Activated T-cell treated with anti-CD3 and anti-CD28 coated beads, Interleukin-2, amount 50 U/mL, for 4 hours (primary cell): ENCODE results near the gene CARM1. TPM values are rescaled to one million over a fixed set of nuclear protein-coding genes. Genes with fewer than 3 reads are reported as not detected.
"Not testable (repeated sequence)": the region's sequence is repeated elsewhere in the genome, so short reads cannot be mapped to it uniquely, and the experiment has no call there.

Experiments used
- ATAC-seq, 2 donors: fragments of 200-7000 bp; cut with Tn5 transposase; one replicate each; pipeline ENCODE4 v1.10.0; 2021
- DNase-seq: peaks from one replicate; pipeline ENCODE4 v3.0.0-alpha.2; 2020
- H3K27me3 Mint-ChIP-seq: one replicate; pipeline ENCODE4 v1.8.0; 2021; ENCODE audit warnings: low read depth, mixed read lengths
- H3K36me3 Mint-ChIP-seq: one replicate; pipeline ENCODE4 v1.8.0; 2022; ENCODE audit warnings: mixed read lengths; ENCODE audit not compliant: insufficient read depth
- H3K4me1 Mint-ChIP-seq: one replicate; pipeline ENCODE4 v1.8.0; 2021; ENCODE audit warnings: low read depth, mixed read lengths
- H3K4me3 Mint-ChIP-seq: one replicate; pipeline ENCODE4 v1.8.0; 2021; ENCODE audit warnings: mild to moderate bottlenecking, moderate library complexity, mixed read lengths
- H3K9me3 Mint-ChIP-seq: one replicate; pipeline ENCODE4 v1.8.0; 2021; ENCODE audit warnings: mixed read lengths
- total RNA-seq, 3 donors: library from RNA; stranded (reverse); gene quantifications; one replicate each; pipeline ENCODE4 v1.2.1, GENCODE V29; 2021

Gene CARM1
- total RNA-seq, 3 donors from 2014 or later: 74.2 to 86.7 (median 75.5) TPM

DNA sequence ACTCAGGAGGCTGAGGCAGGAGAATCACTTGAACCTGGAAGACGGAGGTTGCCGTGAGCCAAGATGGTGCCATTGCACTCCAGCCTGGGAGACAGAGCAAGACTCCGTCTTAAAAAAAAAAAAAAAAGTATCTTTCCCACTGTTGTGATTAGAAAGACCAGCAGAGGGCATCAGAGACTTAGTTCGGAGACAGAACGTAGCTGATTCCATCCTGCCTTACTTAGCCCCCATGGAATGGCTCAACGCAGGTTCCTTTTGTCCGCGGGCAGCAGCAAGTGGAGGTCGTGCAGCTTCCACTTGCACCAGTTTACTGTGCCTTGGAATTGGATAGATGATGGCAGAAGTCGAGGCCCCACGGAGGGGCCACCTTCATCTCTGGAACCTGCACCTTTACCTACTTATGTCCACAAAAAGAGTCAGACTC lies 65.3 kb downstream of the CARM1 start:
- Mint-ChIP-seq H3K9me3 (no peaks in the 10 kb centered on the region), H3K4me3 (no peak overlapping the region)

DNA sequence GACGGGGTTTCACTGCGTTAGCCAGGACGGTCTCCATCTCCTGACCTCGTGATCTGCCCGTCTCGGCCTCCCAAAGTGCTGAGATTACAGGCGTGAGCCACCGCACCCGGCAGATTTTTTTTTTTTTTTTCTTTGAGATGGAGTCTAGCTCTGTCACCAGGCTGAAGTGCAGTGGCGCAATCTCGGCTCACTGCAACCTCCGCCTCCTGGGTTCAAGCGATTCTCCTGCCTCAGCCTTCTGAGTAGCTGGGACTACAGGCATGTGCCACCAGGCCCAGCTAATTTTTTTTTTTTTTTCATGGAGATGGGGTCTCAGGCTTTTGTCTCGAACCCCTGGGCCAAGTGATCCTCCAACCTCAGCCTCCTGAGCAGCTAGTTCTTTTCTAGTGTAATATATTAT lies 70.3 kb downstream of the CARM1 start:
- H3K9me3 Mint-ChIP-seq, DNase-seq, H3K4me3 Mint-ChIP-seq, H3K36me3 Mint-ChIP-seq, ATAC-seq, H3K4me1 Mint-ChIP-seq, H3K27me3 Mint-ChIP-seq: not testable (repeated sequence)

More for the DNA sequence above, 65.3 kb downstream of the CARM1 start:
- DNase-seq (no peak), ATAC-seq (peak; percentile 73 to 89)
- peaks cover 6% of the 10 kb centered on the region for H3K4me1 Mint-ChIP-seq
- H3K36me3 Mint-ChIP-seq: peaks cover 2% of the 10 kb centered on the region
- no peaks in the 10 kb centered on the region for H3K27me3 Mint-ChIP-seq

DNA sequence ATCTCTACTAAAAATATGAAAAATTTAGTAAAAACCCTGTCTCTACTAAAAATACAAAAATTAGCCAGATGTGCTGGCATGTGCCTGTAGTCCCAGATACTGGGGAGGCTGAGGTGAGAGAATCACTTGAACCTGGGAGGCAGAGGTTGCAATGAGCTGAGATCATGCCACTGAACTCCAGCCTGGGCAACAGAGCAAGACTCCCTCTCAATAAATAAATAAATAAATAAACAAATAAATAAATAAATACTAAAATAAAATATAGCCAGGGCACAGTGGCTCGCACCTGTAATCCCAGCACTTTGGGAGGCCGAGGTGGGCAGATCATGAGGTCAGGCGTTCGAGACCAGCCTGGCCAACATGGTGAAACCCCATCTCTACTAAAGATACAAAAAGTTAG lies 72.1 kb downstream of the CARM1 start:
- H3K4me1 Mint-ChIP-seq, H3K4me3 Mint-ChIP-seq, H3K36me3 Mint-ChIP-seq, ATAC-seq, H3K9me3 Mint-ChIP-seq, H3K27me3 Mint-ChIP-seq, DNase-seq: not testable (repeated sequence)

DNA sequence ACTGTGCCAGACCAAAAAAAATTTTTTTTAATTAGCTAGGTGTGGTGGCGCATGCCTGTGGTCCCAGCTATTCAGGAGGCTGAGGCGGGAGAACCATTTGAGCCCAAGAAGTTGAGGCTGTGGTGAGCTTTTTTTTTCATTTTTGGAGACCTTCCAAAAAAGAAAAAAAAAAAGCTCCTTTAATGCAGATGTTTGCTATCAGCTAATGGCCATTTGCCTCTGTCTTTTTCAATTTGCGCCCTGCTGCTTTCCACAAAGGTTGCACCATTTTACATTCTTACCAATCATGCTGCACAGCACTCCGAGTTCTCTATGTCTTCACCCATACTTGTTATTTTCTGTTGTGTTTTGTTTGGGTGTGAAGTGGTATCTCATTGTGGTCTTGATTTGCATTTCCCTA lies 73.9 kb downstream of the CARM1 start:
- no peak for ATAC-seq
- peaks cover 6% of the 10 kb centered on the region for H3K4me1 Mint-ChIP-seq
- no peaks in the 10 kb centered on the region for H3K36me3 Mint-ChIP-seq

DNA sequence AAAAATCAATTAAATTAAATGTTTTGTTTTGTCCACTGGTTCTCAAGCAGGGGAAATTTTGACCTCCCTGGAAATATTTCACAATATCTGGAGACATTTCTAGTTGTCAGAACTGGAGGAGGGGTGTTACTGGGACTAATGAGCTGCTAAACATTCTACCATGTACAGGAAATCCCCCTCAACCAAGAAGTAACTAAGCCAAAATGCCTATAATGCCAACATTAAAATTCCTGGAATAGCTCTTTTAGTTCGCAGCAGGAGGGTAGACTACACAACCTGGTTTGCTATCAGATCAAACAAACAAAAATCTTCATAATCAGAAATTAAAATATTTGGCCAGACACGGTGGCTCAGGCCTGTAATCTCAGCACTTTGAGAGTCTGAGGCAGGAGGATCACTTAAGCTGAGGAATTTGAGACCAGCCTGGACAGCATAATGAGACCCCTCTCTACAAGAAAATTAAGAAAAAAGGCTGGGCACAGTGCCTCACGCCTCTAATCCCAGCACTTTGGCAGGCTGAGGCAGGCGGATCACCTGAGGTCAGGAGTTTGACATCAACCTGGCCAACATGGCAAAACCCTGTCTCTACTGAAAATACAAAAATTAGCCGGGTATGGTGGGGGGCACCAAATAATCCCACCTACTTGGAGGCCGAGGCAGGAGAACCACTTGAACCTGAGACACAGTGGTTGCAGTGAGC lies 75.8 kb downstream of the CARM1 start:
- no peaks in the 10 kb centered on the region for H3K36me3 Mint-ChIP-seq
- ATAC-seq: no peak
- no peaks in the 10 kb centered on the region for H3K9me3 Mint-ChIP-seq
- H3K4me3 Mint-ChIP-seq: no peak overlapping the region
- peaks cover 3% of the 10 kb centered on the region for H3K4me1 Mint-ChIP-seq
- no peak for DNase-seq
- H3K27me3 Mint-ChIP-seq: no peaks in the 10 kb centered on the region

More for the DNA sequence above, 73.9 kb downstream of the CARM1 start:
- Mint-ChIP-seq H3K4me3 (no peak overlapping the region), H3K27me3 (no peaks in the 10 kb centered on the region), H3K9me3 (no peaks in the 10 kb centered on the region)
- DNase-seq: no peak

DNA sequence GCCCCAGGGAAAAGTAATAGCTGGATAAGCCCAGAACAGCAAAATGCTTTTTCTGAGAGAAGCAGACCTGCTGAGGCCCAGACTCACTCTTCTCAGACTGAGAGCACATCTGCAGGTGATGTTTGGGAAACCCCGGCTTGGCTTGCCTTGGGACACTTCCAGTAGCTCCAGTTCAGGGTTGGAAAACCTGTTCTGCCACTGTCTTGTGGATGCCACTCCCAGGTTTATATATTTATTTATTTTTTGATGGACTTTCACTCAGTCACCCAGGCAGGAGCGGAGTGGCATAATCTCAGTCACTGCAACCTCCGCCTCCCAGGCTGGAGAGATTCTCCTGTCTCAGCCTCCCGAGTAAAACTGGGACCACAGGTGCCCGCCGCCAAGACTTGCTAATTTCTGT lies 81.5 kb downstream of the CARM1 start:
- DNase-seq: no peak
- Mint-ChIP-seq H3K36me3 (no peaks in the 10 kb centered on the region), H3K9me3 (no peaks in the 10 kb centered on the region), H3K27me3 (no peaks in the 10 kb centered on the region), H3K4me3 (no peak overlapping the region), H3K4me1 (no peaks in the 10 kb centered on the region)
- no peak for ATAC-seq

DNA sequence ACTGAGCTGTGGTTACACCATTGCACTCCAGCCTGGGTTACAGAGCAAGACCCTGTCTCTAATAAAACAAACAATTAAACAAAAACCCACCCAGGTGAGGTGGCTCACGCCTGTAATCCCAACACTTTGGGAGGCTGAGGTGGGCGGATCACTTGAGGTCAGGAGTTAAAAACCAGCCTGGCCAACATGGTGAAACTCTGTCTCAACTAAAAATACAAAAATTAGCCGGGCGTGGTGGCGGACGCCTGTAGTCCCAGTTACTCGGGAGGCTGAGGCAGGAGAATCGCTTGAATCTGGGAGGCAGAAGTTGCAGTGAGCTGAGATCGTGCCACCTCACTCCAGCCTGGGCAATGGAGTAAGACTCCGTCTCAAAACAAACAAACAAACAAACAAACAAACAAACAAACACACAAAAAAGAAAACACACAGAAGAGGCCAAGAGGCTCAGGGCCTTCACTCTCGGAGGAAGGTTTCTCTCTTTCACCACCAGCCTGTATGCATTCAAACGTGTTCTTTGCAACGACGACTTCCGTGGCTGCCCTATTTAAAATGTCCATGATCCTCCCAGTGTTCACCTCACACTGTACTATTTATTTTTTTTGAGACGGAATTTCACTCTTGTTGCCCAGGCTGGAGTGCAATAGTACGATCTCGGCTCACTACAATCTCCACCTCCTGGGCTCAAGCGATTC lies 88.1 kb downstream of the CARM1 start:
- DNase-seq, H3K9me3 Mint-ChIP-seq, H3K27me3 Mint-ChIP-seq, ATAC-seq, H3K36me3 Mint-ChIP-seq: not testable (repeated sequence)
- Mint-ChIP-seq H3K4me1 (peaks cover 29% of the 10 kb centered on the region), H3K4me3 (peak overlapping the region; percentile 85)

DNA sequence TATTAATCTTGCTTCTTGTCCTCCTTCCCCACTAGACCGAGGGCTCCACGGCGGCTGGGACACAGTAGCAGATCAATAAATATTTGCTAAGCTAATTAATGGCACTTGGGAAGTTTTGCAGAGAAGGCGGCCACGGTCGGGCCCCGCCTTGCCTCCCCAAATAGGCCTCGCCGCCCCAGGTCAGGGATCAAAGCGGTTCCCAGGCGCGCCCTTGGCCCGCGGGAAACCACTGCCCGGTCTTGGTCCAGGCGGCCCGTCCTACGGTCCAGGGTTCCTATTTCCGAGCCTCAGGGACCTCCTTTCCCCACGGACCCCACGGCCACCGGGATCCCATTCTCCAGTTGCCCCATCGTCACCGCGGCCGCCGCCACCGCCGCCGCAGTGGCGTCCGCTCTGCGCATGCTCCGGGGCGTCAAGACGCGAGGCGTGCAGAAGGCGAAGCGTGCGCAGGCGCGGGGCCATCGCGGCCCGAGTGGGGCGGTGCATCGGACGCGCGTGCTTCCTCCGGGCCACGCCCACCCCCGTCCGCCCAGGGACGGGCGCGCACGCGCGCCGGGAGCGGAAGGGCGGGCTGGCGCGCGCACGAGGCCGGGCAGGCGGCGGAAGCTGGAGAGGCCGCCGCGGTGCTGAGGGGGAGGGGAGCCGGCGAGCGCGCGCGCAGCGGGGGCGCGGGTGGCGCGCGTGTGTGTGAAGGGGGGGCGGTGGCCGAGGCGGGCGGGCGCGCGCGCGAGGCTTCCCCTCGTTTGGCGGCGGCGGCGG lies 89.1 kb downstream of the CARM1 start, which contains the start of gene SMARCA4:
SMARCA4 (plus strand) TSS at position 717 of the 759 bp plus-strand sequence. CDS start 23,122 bp downstream, outside the sequence.
- peak; percentile 98 for DNase-seq
- Mint-ChIP-seq H3K4me1 (peaks cover 37% of the 10 kb centered on the region), H3K36me3 (no peaks in the 10 kb centered on the region), H3K9me3 (no peaks in the 10 kb centered on the region), H3K4me3 (peak within 1 kb of the TSS; percentile 94), H3K27me3 (no peaks in the 10 kb centered on the region)
- ATAC-seq: peak; percentile 77 to 82

DNA sequence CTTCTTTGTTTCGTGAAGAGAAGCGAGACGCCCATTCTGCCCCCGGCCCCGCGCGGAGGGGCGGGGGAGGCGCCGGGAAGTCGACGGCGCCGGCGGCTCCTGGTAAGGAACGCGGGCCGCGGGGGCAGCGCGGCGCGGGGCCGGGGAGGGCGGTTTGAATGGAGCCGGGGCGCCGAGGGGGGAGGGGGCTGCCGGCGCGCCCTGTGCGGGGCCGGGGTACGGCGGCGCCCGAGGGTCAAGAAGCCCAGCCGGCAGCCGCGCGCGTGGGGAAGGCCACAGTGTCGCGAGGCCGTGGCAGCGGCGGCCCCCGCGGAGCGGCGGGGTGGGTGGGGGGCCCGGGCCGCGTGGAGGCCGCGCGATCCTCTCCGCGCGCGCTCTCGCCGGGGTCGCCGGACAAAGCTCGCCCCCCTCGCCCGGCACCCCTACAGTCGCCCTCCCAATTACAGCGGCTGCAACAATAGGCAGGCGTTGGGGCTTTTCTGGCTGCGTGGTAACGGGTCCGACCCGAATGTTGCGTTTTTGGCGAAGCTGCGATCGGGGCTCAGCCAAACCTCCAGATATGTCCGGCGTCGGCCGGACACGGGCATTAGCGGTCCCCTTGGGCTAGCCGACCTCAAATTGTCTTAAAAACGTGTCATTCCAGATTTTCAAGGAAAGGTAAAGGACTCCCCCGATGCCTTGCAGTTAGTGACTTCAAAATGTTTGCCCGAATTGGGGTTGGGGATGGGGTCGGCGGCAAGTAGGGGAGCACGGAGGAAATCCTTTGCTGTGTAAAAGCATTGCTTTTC lies 89.9 kb downstream of the CARM1 start:
- peak; percentile 47 to 49 for ATAC-seq
- no peaks in the 10 kb centered on the region for H3K36me3 Mint-ChIP-seq
- H3K4me3 Mint-ChIP-seq: peak overlapping the region; percentile 94
- H3K9me3 Mint-ChIP-seq: no peaks in the 10 kb centered on the region
- no peaks in the 10 kb centered on the region for H3K27me3 Mint-ChIP-seq
- H3K4me1 Mint-ChIP-seq: peaks cover 39% of the 10 kb centered on the region
- DNase-seq: no peak

DNA sequence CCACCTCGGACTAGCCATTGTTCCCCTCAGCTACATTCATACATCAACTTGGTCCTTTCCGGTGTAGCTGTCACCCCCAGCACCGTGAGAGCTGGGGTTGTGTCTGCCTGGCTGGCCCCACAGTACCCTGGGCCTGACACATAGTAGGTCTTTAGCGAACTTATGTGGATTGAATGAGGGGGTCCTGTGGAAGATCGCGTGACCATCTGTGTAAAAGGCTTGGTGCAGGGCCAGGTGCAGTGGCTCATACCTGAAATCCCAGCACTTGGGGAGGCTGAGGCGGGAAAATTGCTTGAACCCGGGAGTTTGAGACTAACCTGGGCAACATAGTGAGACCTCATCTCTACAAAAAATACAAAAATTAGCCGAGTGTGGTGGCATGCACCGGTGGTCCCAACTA lies 91.5 kb downstream of the CARM1 start:
- H3K4me1 Mint-ChIP-seq: peaks cover 43% of the 10 kb centered on the region
- DNase-seq: no peak
- H3K9me3 Mint-ChIP-seq: no peaks in the 10 kb centered on the region

DNA sequence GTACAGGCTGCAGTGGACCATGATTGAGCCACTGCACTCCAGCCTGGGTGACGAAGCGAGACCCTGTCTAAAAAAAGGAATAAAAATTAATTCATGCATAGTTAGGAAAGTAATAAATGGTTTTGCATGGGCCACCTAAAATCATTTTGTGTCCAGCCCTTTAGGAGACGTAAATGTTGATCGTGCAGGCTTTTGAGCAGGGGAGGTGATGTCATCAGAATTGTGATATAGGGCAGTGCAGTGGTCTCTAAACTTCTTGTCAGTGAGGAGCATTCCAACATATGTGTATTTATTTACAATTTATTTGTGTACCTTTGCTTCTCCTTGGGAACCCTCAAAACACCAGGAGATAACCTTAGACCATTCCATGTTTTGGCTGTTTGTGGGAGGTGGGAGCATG lies 92.5 kb downstream of the CARM1 start:
- DNase-seq (no peak), ATAC-seq (no peak)
- no peaks in the 10 kb centered on the region for H3K27me3 Mint-ChIP-seq
- peak overlapping the region; percentile 71 for H3K4me3 Mint-ChIP-seq
- no peaks in the 10 kb centered on the region for H3K9me3 Mint-ChIP-seq
- H3K36me3 Mint-ChIP-seq: no peaks in the 10 kb centered on the region
- H3K4me1 Mint-ChIP-seq: peaks cover 52% of the 10 kb centered on the region

More for the DNA sequence above, 91.5 kb downstream of the CARM1 start:
- no peak for ATAC-seq
- Mint-ChIP-seq H3K36me3 (no peaks in the 10 kb centered on the region), H3K4me3 (peak overlapping the region; percentile 94), H3K27me3 (no peaks in the 10 kb centered on the region)

DNA sequence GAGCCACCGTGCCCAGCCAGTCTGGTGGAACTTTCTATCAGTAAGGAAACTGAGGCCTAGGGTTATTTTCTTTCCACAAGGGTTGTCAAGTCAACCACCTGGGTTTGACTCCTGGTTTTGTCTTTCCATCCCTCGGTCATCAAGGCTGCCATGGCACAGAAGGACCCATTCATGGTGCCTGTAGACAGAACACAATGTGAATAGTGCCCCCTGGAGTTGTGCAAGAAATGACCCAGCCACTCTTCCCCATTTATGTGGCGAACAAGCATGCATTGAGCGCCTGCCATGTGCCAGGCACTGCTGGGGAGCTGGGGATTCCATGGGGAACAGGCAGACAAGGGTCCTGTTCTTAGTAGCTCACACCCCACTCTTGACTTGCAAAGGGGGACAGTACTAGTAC lies 93.5 kb downstream of the CARM1 start:
- H3K4me3 Mint-ChIP-seq: no peak overlapping the region

DNA sequence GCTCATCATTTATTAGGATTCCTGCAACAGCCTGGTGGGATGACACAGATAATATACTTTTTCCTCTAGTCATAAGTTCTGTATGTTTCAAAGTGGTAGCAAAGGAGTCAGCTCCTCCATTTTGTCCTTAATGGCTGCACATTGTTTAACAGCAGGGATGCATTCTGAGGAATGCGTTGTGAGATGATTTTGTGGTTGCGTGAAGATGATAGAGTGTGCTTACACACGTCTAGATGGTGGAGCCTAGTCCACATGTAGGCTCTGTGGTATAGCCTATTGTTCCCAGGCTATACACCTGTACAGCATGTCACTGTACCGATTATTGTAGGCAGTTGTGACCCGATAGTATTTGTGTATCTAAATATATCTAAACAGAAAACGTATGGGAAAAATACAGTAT lies 94.0 kb downstream of the CARM1 start:
- Mint-ChIP-seq H3K9me3 (no peaks in the 10 kb centered on the region), H3K4me1 (peaks cover 59% of the 10 kb centered on the region), H3K27me3 (no peaks in the 10 kb centered on the region), H3K36me3 (no peaks in the 10 kb centered on the region), H3K4me3 (no peak overlapping the region)
- ATAC-seq (no peak), DNase-seq (no peak)

More for the DNA sequence above, 93.5 kb downstream of the CARM1 start:
- Mint-ChIP-seq H3K9me3 (no peaks in the 10 kb centered on the region), H3K4me1 (peaks cover 54% of the 10 kb centered on the region), H3K36me3 (no peaks in the 10 kb centered on the region), H3K27me3 (no peaks in the 10 kb centered on the region)
- ATAC-seq: no peak
- no peak for DNase-seq

DNA sequence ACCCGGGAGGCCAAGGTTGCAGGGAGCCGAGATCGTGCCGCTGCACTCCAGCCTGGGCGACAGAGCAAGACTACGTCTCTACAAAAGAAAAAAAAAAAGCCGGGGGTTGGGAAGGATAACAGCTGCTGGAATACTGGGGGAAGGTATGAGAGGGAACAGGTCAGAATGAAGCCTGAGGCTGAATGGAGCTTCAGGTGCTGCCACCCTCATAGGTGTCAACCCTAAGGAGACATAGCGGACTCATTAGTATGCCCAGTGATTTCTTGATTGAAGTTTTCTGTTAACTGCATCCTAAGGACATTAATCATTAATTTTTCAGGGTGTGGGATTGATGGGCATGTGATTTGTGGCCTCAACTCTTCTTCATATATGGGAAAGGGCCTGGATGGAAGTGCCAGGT lies 95.5 kb downstream of the CARM1 start:
- ATAC-seq: no peak

More for the DNA sequence above, 95.5 kb downstream of the CARM1 start:
- DNase-seq: no peak
- Mint-ChIP-seq H3K36me3 (no peaks in the 10 kb centered on the region), H3K27me3 (no peaks in the 10 kb centered on the region), H3K4me3 (no peak overlapping the region), H3K9me3 (no peaks in the 10 kb centered on the region), H3K4me1 (peaks cover 61% of the 10 kb centered on the region)
